ENCODE results near the gene BCOR.

GRCh38 chrX:40097504-40098263 is at the start of gene BCOR:
- no peak for TF ChIP-seq KLF6 (CRISPR knock-in tag; IDR thresholded peaks at IDR 0.05)
- TF ChIP-seq RELA (CRISPR knock-in tag; IDR thresholded peaks at IDR 0.05), result no peak
- TF ChIP-seq MXD4 (CRISPR knock-in tag; IDR thresholded peaks at IDR 0.05), result no peak
- TF ChIP-seq BHLHE40 (IDR thresholded peaks at IDR 0.05; ENCODE audit: low read length), result no peak
- TF ChIP-seq REST (IDR thresholded peaks at IDR 0.05; ENCODE audit: borderline replicate concordance in 1 of 2, low read depth in 1 of 2, low read length in 2 of 2), result no peak
- peak; percentile 78 for TF ChIP-seq HNRNPK (IDR thresholded peaks at IDR 0.05; ENCODE audit: low read depth, low read length, poor library complexity, severe bottlenecking)
- no peak for TF ChIP-seq SUZ12 (IDR thresholded peaks at IDR 0.05; ENCODE audit: low read depth, low read length)
- no peak for TF ChIP-seq ZBTB21 (CRISPR knock-in tag; IDR thresholded peaks at IDR 0.05)
- no peak for TF ChIP-seq XBP1 (CRISPR knock-in tag; IDR thresholded peaks at IDR 0.05)
- no peak for TF ChIP-seq MXI1 (IDR thresholded peaks at IDR 0.05; ENCODE audit: borderline replicate concordance, low read depth, low read length)
